H9 (cell line): ENCODE data around the gene GAREM1. TPM values are rescaled to one million over a fixed set of nuclear protein-coding genes. Genes with fewer than 3 reads are reported as not detected.

Experiments
- DNase-seq: peaks from one replicate; pipeline ENCODE4 v3.0.0-alpha.2; 2017
- H2AFZ ChIP-seq: one replicate; pipeline ENCODE4 v1.6.1; 2013; ENCODE audit warnings: mild to moderate bottlenecking, low read length, control low read depth, moderate library complexity
- H2AK5ac ChIP-seq: 2 replicates; pipeline ENCODE4 v1.6.1; 2013; ENCODE audit warnings: low read length, control low read depth, mixed read lengths; ENCODE audit not compliant: insufficient read length
- H2BK120ac ChIP-seq: one replicate; pipeline ENCODE4 v1.6.1; 2013; ENCODE audit warnings: low read depth, mild to moderate bottlenecking, low read length, control low read depth, inconsistent platforms; ENCODE audit not compliant: poor library complexity, severe bottlenecking
- H2BK12ac ChIP-seq: 2 replicates; pipeline ENCODE4 v1.6.1; 2013; ENCODE audit warnings: low read length, control low read depth, mixed read lengths, low read depth; ENCODE audit not compliant: insufficient read length
- H2BK15ac ChIP-seq: 2 replicates; pipeline ENCODE4 v1.6.1; 2013; ENCODE audit warnings: low read depth, low read length, control low read depth
- H2BK20ac ChIP-seq: one replicate; pipeline ENCODE4 v1.6.1; 2013; ENCODE audit warnings: low read depth, mild to moderate bottlenecking, low read length, control low read depth, inconsistent platforms; ENCODE audit not compliant: poor library complexity, severe bottlenecking
- H2BK5ac ChIP-seq: 2 replicates; pipeline ENCODE4 v1.6.1; 2013; ENCODE audit warnings: low read length, control low read depth, mixed read lengths; ENCODE audit not compliant: insufficient read length
- H3K14ac ChIP-seq: 2 replicates; pipeline ENCODE4 v1.6.1; 2013; ENCODE audit warnings: low read length, control low read depth; ENCODE audit not compliant: insufficient read depth
- H3K18ac ChIP-seq: 2 replicates; pipeline ENCODE4 v1.6.1; 2013; ENCODE audit warnings: low read depth, mild to moderate bottlenecking, mixed read lengths, low read length, control low read depth; ENCODE audit not compliant: insufficient read length
- H3K23ac ChIP-seq: 2 replicates; pipeline ENCODE4 v1.6.1; 2013; ENCODE audit warnings: low read length, control low read depth, mixed read lengths, low read depth; ENCODE audit not compliant: insufficient read length
- H3K23me2 ChIP-seq: 2 replicates; pipeline ENCODE4 v1.6.1; 2013; ENCODE audit warnings: low read depth, mild to moderate bottlenecking, mixed read lengths, low read length, control low read depth; ENCODE audit not compliant: insufficient read length, poor library complexity, severe bottlenecking
- H3K27ac ChIP-seq: 2 replicates; pipeline ENCODE4 v1.5.1; 2013; ENCODE audit warnings: low read length, control low read depth, mixed read lengths, low read depth; ENCODE audit not compliant: insufficient read length
- H3K27me3 ChIP-seq: 2 replicates; pipeline ENCODE4 v1.6.1; 2013; ENCODE audit warnings: low read length, control low read depth, inconsistent platforms; ENCODE audit not compliant: insufficient read depth
- H3K4ac ChIP-seq: 2 replicates; pipeline ENCODE4 v1.6.1; 2013; ENCODE audit warnings: low read depth, mild to moderate bottlenecking, control low read depth, inconsistent platforms, low read length, moderate library complexity
- H3K4me1 ChIP-seq: 2 replicates; pipeline ENCODE4 v1.6.1; 2013; ENCODE audit warnings: low read length, control low read depth, inconsistent platforms; ENCODE audit not compliant: insufficient read depth
- H3K4me2 ChIP-seq: 2 replicates; pipeline ENCODE4 v1.6.1; 2013; ENCODE audit warnings: low read length, control low read depth, mixed read lengths; ENCODE audit not compliant: insufficient read length, insufficient read depth
- H3K56ac ChIP-seq: 2 replicates; pipeline ENCODE4 v1.6.1; 2013; ENCODE audit warnings: low read depth, mild to moderate bottlenecking, mixed read lengths, low read length, control low read depth; ENCODE audit not compliant: insufficient read length
- H3K79me1 ChIP-seq: 2 replicates; pipeline ENCODE4 v1.6.1; 2013; ENCODE audit warnings: low read depth, mild to moderate bottlenecking, moderate library complexity, low read length, control low read depth, inconsistent platforms; ENCODE audit not compliant: insufficient read depth, poor library complexity, severe bottlenecking
- H3K79me2 ChIP-seq: 2 replicates; pipeline ENCODE4 v1.6.1; 2013; ENCODE audit warnings: low read length, control low read depth, inconsistent platforms; ENCODE audit not compliant: insufficient read depth
- H3K9ac ChIP-seq: 2 replicates; pipeline ENCODE4 v1.6.1; 2013; ENCODE audit warnings: low read length, control low read depth, mixed read lengths; ENCODE audit not compliant: insufficient read length; ENCODE audit errors: extremely low read depth
- H3K9me3 ChIP-seq: one replicate; pipeline ENCODE4 v1.6.1; 2013; ENCODE audit warnings: low read depth, low read length, inconsistent platforms; ENCODE audit not compliant: control insufficient read depth
- H3T11ph ChIP-seq: one replicate; pipeline ENCODE4 v1.6.1; 2013; ENCODE audit warnings: mild to moderate bottlenecking, low read length, control low read depth, inconsistent platforms
- H4K20me1 ChIP-seq: one replicate; pipeline ENCODE4 v1.6.1; 2013; ENCODE audit not compliant: control insufficient read depth, insufficient read length, insufficient read depth
- H4K5ac ChIP-seq: 2 replicates; pipeline ENCODE4 v1.6.1; 2013; ENCODE audit warnings: low read depth, mild to moderate bottlenecking, mixed read lengths, low read length, control low read depth; ENCODE audit not compliant: insufficient read length
- H4K8ac ChIP-seq: replicated peaks from 2 replicates; pipeline ENCODE4 v1.6.1; 2013; ENCODE audit warnings: low read length, control low read depth, mixed read lengths, low read depth; ENCODE audit not compliant: insufficient read length
- H4K91ac ChIP-seq: 2 replicates; pipeline ENCODE4 v1.6.1; 2013; ENCODE audit warnings: low read depth, mild to moderate bottlenecking, moderate library complexity, mixed read lengths, low read length, control low read depth; ENCODE audit not compliant: insufficient read length
- H3K27ac Mint-ChIP-seq, 3 experiments: 2 replicates in 2 of 3; 3 replicates in 1 of 3; pipeline ENCODE4 v1.8.0; 2020 to 2021; ENCODE audit warnings: mixed read lengths in 3 of 3, mild to moderate bottlenecking in 1 of 3, moderate library complexity in 1 of 3
- H3K27me3 Mint-ChIP-seq: 2 replicates; pipeline ENCODE4 v1.8.0; 2021; ENCODE audit warnings: low read depth, mild to moderate bottlenecking, moderate library complexity, mixed read lengths
- H3K36me3 Mint-ChIP-seq, 3 experiments: 2 replicates in 2 of 3; 3 replicates in 1 of 3; pipeline ENCODE4 v1.8.0; 2020 to 2021; ENCODE audit warnings: low read depth in 3 of 3, mixed read lengths in 3 of 3; ENCODE audit not compliant: insufficient read depth in 1 of 3
- H3K4me1 Mint-ChIP-seq, 2 experiments: 2 replicates each; pipeline ENCODE4 v1.8.0; 2020; ENCODE audit warnings: mixed read lengths in 2 of 2
- H3K4me3 Mint-ChIP-seq, 2 experiments: 2 replicates in 1 of 2; 3 replicates in 1 of 2; pipeline ENCODE4 v1.8.0; 2020 to 2021; ENCODE audit warnings: mild to moderate bottlenecking in 2 of 2, mixed read lengths in 2 of 2, moderate library complexity in 1 of 2
- H3K9me3 Mint-ChIP-seq, 2 experiments: 2 replicates in 1 of 2; 3 replicates in 1 of 2; pipeline ENCODE4 v1.8.0; 2020; ENCODE audit warnings: mild to moderate bottlenecking in 2 of 2, mixed read lengths in 2 of 2, moderate library complexity in 1 of 2
- CTCF ChIP-seq: fragments of 200-600 bp; sonication (generic); conservative IDR thresholded peaks from 3 replicates; pipeline ENCODE4 v1.8.0; 2021; ENCODE audit warnings: antibody characterized with exemption, mild to moderate bottlenecking
- WGBS: extraction: QIAGEN DNeasy Blood & Tissue Kit; methylation state at CpG from one replicate; pipeline ENCODE4 v1.1.7; 2013; ENCODE audit warnings: missing lambda C conversion rate, low lambda C conversion rate, mixed read lengths; ENCODE audit not compliant: insufficient read length; ENCODE audit errors: extremely low coverage; 5-methylcytosine and 5-hydroxymethylcytosine counted together
- total RNA-seq: library from RNA; stranded (reverse); gene quantifications from 2 replicates; pipeline ENCODE4 v1.2.1, GENCODE V29; 2021

GAREM1 gene
- total RNA-seq, 1 experiment from 2014 or later = 4.4 TPM

DNA sequence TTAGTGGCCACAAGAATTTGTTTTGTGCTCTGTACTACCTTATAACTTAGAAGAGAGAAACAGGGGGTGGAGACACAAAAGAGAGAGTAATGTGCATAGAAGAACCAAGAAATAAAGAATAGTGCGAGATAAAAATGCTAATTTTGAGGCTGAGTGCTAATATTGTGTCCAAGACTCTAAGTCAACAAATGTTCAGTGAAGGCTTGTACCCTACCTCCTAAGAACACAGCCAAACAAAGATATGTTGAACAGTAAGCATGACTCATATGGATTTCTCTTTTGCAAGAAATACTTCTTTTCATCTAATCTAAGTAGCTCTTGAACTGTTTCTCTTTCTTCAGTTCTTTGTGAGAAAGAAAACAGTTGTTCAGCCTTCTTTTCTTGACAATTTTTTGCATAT, 45.2 kb downstream of the GAREM1 start:
- Mint-ChIP-seq H3K36me3 (no peaks in the 10 kb centered on the region; a peak in 1 of 7 replicates), H3K27me3 (no peaks in the 10 kb centered on the region), H3K27ac (no peak overlapping the region; a peak in 1 of 7 replicates), H3K9me3 (no peaks in the 10 kb centered on the region), H3K4me3 (no peak overlapping the region), H3K4me1 (peaks cover 22 to 30% of the 10 kb centered on the region in 2 experiments)
- Histone ChIP-seq H3K27ac (no peak overlapping the region), H4K20me1 (no peaks in the 10 kb centered on the region), H3K56ac (no peak overlapping the region), H2BK5ac (no peak overlapping the region), H3K4me1 (no peaks in the 10 kb centered on the region; the same call in 1 of the 2 replicates), H2BK12ac (no peak overlapping the region), H3K79me2 (no peaks in the 10 kb centered on the region), H3K23me2 (no peaks in the 10 kb centered on the region), H2AFZ (no peak overlapping the region), H2BK120ac (no peak overlapping the region), H4K5ac (no peak overlapping the region), H3K27me3 (no peaks in the 10 kb centered on the region), H3K23ac (no peak overlapping the region), H2BK15ac (no peak overlapping the region), H4K91ac (no peak overlapping the region), H3K14ac (no peak overlapping the region), H4K8ac (no peak overlapping the region), H2AK5ac (no peak overlapping the region), H3K79me1 (no peaks in the 10 kb centered on the region), H3K9ac (no peak overlapping the region), H3T11ph (no peak overlapping the region), H3K9me3 (no peaks in the 10 kb centered on the region), H3K4ac (no peak overlapping the region), H3K18ac (no peak overlapping the region), H2BK20ac (no peak overlapping the region), H3K4me2 (no peak overlapping the region)
- no peak for DNase-seq
- TF ChIP-seq CTCF = no peak
- WGBS = no CpG with 5 or more reads among the region's 1 CpG
